ENCODE results near the gene SCYL1.

Gene SCYL1
- long read RNA-seq, donor 1, transcript SCYL1-213 (1 exons, 856 nt): major isoform, 19 of 69 reads
- long read RNA-seq, donor 1, transcript SCYL1-201 (18 exons, 2,642 nt): minor isoform, 7 of 69 reads
- long read RNA-seq, donor 1, transcript SCYL1-203 (18 exons, 2,583 nt): minor isoform, 6 of 69 reads
- long read RNA-seq, donor 1, partial matches to known transcripts: 35 of 69 reads
- long read RNA-seq, donor 1, other reads (novel, unspliced or antisense): 0 of 69 reads
- long read RNA-seq, donor 2, transcript SCYL1-213 (1 exons, 856 nt): major isoform, 9 of 13 reads
- long read RNA-seq, donor 2, partial matches to known transcripts: 0 of 13 reads
- long read RNA-seq, donor 2, other reads (novel, unspliced or antisense): 0 of 13 reads
- long read RNA-seq, donor 3, transcript SCYL1-213 (1 exons, 856 nt): major isoform, 9 of 58 reads
- long read RNA-seq, donor 3, partial matches to known transcripts: 43 of 58 reads
- long read RNA-seq, donor 3, other reads (novel, unspliced or antisense): 0 of 58 reads
- long read RNA-seq, donor 4, transcript SCYL1-213 (1 exons, 856 nt): major isoform, 20 of 67 reads
- long read RNA-seq, donor 4, partial matches to known transcripts: 44 of 67 reads
- long read RNA-seq, donor 4, other reads (novel, unspliced or antisense): 0 of 67 reads
- long read RNA-seq, donor 5, transcript SCYL1-213 (1 exons, 856 nt): major isoform, 17 of 26 reads
- long read RNA-seq, donor 5, transcript SCYL1-201 (18 exons, 2,642 nt): minor isoform, 6 of 26 reads
- long read RNA-seq, donor 5, partial matches to known transcripts: 0 of 26 reads
- long read RNA-seq, donor 5, other reads (novel, unspliced or antisense): 0 of 26 reads
- long read RNA-seq, donor 6, transcript SCYL1-213 (1 exons, 856 nt): major isoform, 12 of 32 reads
- long read RNA-seq, donor 6, partial matches to known transcripts: 15 of 32 reads
- long read RNA-seq, donor 6, other reads (novel, unspliced or antisense): 0 of 32 reads
- long read RNA-seq, donor 7, transcript SCYL1-213 (1 exons, 856 nt): major isoform, 23 of 200 reads
- long read RNA-seq, donor 7, partial matches to known transcripts: 172 of 200 reads
- long read RNA-seq, donor 7, other reads (novel, unspliced or antisense): 0 of 200 reads
- long read RNA-seq, donor 8, transcript SCYL1-213 (1 exons, 856 nt): major isoform, 21 of 32 reads
- long read RNA-seq, donor 8, partial matches to known transcripts: 5 of 32 reads
- long read RNA-seq, donor 8, other reads (novel, unspliced or antisense): 0 of 32 reads

GRCh38 chr11:65524741-65525545, at the start of gene SCYL1:
Gene SCYL1, plus strand, starts transcription at chr11:65525083. Its CDS starts 71 bp downstream, at chr11:65525154.
- DNase-seq: peak; percentile 84

GRCh38 chr11:65476632-65477148, 48.2 kb upstream of the SCYL1 start:
- no peak for DNase-seq

DNA sequence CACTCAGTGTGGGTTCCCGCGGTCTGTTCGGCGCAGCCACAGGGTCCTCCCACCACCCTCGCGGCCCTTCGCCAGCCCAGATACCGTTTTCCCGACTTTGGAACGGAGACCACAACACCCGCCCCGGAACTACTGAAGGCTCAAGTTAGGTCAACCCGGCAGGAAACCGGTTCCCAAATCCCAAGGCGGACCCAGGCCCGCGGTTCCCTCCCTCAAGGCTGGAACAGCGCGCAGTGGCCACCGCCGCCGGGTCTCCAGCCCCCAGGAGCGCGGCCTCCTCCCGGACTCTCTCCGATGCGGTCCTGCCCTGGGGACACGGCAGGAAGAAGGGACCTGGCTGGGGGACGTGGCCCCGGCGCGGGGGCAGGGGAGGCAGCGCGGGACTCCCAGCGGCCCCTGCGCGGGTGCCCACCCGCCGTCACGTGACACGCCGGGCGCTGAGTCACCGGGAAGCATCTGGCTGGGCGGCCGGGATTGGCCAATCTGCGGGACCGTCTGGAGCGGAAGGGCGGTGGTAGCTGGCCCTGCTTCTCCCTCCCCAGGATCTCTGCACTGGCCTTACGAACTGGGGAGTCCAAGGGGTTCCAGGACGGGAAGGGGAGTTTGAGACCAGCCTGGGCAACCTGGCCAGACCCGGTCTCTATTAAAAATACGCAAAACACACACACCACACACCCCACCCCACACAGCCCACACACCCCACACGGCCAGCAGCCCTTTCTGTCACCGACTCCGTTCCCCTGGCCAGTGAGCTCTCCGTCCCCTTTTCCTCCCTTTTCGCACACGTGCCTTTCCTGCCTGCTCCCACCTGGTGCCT, 47.5 kb upstream of the SCYL1 start:
- DNase-seq: peak; percentile 97

- peak; percentile 65 for DNase-seq
Observed at GRCh38 chr11:65478388-65479183, 46.3 kb upstream of the SCYL1 start.

- peak; percentile 54 for DNase-seq
Observed at GRCh38 chr11:65479184-65480145, 45.4 kb upstream of the SCYL1 start.

GRCh38 chr11:65482306-65482850, 42.5 kb upstream of the SCYL1 start:
- DNase-seq: no peak

DNA sequence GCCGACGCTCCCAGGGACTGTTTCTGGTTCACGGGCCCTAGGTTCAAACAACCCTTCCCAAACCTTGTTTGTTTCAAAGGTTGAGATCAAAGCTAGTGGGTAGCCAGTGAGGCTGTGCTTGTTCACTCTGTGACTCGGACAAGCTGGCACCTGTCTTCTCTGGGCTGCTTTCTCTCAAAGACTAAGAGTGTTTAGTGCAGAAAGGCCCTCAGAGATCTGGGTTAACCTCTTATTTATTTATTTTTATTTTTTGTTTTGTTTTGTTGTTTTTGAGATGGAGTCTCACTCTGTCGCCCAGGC, 39.0 kb upstream of the SCYL1 start:
- DNase-seq: no peak

DNA sequence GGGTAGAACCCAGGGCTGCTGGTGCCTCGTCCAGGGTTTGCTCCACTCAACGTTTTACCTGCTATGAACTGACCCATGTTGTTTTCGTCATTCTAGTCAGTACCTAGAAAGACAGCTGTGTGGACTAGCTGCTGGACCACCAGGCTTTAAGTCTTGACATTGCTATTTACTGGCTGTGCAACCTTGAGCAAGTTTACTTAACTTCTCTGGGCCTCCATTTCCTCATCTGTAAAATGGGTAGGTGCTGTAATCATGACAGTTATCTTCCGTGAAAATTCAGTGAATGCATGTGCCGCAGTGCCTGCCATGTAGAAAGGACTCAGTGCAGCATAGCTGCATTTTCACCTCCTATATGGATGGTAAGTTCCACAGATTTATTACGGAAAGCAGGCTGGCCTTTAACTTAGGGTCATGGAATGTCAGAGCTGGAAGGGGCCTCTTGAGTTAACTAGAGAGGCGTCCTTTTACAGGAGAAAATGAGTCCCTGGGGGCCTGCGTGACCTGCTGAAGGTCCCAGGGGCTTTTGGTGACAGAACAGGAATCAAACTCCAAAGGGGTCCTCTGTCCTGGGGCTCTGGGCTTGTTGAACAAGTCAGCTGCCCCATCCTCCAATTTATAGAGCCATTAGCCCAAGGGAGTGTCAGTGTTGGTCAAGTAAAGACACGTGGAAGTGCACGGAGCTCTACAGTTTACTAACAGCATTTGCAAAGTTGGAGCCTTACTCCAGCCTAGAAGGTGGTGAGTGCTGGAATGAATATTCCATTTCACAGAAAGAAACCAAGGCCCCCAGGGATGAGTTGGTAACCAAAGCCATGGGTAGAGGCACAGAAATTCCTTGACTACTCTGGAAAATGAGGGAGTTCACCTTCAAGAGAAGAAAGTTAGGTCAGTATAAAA, 38.1 kb upstream of the SCYL1 start:
- DNase-seq: no peak

- DNase-seq: peak; percentile 86
Observed at GRCh38 chr11:65487467-65488272, 37.2 kb upstream of the SCYL1 start.

GRCh38 chr11:65488273-65489034, 36.4 kb upstream of the SCYL1 start:
- peak; percentile 61 for DNase-seq

GRCh38 chr11:65489035-65489705, 35.7 kb upstream of the SCYL1 start:
- peak; percentile 58 for DNase-seq

DNA sequence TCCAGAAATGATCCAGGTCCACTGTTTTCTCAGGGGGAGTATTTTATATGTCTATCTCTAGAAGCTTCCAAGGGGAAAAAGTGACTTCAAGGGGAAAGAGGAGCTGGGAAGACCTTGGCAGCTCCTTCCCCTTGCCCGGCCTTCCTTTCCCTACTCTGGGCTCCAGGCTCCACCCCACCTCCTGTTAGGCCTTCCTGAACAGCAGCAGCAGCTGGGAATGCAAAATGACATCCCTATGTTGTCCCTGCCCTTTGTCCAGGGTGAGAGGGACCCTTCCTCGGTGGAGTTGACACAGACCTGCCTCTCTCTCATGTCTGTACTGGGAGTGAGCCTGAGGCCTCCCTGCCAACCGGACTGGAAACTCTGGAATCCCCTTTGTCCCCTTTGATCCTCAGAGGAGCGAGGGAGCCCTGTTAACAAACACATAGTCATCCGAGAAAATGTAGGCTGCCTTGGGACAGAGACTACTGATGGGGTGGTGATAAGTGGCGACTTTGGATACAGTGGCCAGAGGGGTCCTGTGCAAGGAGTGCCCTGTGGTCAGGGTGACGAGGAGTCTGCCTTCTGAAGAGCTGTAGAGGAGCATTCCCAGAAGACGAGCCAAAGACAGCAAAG, 35.1 kb upstream of the SCYL1 start:
- peak; percentile 61 for DNase-seq

DNA sequence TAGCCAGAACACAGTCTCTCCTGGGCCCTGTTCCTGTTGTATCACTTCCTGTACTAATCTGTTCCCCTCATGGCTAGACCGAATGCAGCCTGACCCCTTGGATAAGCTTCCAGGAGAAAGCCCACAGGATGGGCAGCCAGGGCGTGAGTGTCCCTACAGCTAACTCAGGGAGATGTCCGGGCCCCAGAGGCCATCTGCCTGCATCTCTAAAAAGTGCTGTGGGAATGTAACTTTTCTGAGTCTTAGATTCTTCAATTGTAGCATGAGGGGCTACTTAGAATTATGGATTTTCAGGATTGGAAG, 33.8 kb upstream of the SCYL1 start:
- no peak for DNase-seq

DNA sequence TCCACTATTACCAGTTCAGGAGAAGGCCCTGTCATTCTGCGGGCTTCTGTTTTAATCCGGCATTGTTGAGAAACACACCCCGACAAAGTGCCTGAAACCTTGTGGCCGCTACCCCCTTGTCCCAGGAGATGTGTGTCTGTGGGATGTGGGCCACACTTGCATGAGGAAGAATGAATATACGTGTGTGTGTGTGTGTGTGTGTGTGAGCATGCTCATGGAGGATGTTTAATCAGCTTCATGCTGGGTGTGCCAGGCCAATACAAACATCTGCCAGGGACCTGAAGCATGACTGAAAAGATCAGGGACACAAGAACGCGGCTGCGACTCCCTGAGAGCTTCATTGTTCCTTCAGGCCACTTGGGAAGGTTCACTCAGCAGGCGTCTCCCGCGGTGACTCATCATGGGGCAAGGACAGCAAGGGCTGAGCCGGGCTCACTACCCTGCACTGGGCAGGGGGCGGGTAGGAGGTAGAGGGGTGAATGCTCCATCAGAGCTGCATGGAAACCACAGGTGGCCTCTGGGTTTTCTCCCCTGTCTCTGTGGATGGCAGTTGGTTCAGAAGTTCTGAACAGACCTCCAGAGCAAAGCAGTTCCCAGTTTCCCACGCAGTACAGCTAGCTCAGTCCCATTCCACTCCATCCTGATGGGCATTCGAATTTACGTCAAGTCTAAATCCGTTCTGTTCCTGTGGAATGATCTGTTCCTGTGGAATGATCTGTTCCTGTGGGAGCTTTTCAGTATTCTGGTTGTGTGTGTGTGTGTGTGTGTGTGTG, 33.1 kb upstream of the SCYL1 start:
- peak; percentile 39 for DNase-seq
